VCaP (cell line): Measurements from ENCODE around the gene STAMBPL1.

Source experiments
- H3K27ac ChIP-seq: fragments of 450-650 bp; 2 replicates; pipeline ENCODE4 v1.5.1; 2017
- CTCF ChIP-seq: fragments of 450-650 bp; conservative IDR thresholded peaks from 2 replicates; pipeline ENCODE4 v1.5.1; 2017; ENCODE audit warnings: mild to moderate bottlenecking, moderate library complexity

Gene STAMBPL1

GRCh38 chr10:88888810-88889445, 8.9 kb downstream of the STAMBPL1 start:
- no peak for TF ChIP-seq CTCF
- H3K27ac ChIP-seq: no peak overlapping the region

- TF ChIP-seq CTCF: no peak
- H3K27ac ChIP-seq: no peak overlapping the region
Measured at GRCh38 chr10:88889559-88890337, 9.7 kb downstream of the STAMBPL1 start.

GRCh38 chr10:88890681-88891381, 10.8 kb downstream of the STAMBPL1 start:
- no peak for TF ChIP-seq CTCF
- H3K27ac ChIP-seq: no peak overlapping the region

- TF ChIP-seq CTCF: no peak
- no peak overlapping the region for H3K27ac ChIP-seq
Measured at GRCh38 chr10:88892222-88892967, 12.3 kb downstream of the STAMBPL1 start.

GRCh38 chr10:88893611-88894010, 13.6 kb downstream of the STAMBPL1 start:
- H3K27ac ChIP-seq: no peak overlapping the region
- no peak for TF ChIP-seq CTCF

DNA sequence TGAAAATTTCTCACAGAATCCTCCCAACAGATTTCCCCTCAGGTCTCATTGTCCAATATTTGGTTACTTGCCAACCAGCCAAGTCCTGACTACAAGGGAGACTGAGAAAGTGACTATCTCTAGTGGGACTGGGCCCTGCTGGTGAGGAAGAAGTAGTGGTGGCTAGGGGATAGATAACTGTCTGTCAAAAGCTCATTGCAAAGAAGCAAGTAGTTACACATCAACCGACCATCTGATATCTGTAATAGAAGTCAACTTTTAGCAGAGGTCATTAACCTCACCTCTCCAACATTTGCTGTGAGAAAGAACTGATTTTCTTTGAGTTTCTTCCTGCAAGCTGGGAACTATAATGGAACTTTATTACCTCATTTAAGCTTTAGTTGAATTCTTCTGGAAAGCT, 15.2 kb downstream of the STAMBPL1 start:
- H3K27ac ChIP-seq: no peak overlapping the region
- no peak for TF ChIP-seq CTCF
